EL (cell line): ENCODE measurements around the gene CABP7.
"Not testable (repeated sequence)": the region's sequence is repeated elsewhere in the genome, so short reads cannot be mapped to it uniquely, and the experiment has no call there.

Experiments used
- DNase-seq: peaks from one replicate; pipeline ENCODE4 v3.0.0-alpha.2; 2016

CABP7 gene

DNA sequence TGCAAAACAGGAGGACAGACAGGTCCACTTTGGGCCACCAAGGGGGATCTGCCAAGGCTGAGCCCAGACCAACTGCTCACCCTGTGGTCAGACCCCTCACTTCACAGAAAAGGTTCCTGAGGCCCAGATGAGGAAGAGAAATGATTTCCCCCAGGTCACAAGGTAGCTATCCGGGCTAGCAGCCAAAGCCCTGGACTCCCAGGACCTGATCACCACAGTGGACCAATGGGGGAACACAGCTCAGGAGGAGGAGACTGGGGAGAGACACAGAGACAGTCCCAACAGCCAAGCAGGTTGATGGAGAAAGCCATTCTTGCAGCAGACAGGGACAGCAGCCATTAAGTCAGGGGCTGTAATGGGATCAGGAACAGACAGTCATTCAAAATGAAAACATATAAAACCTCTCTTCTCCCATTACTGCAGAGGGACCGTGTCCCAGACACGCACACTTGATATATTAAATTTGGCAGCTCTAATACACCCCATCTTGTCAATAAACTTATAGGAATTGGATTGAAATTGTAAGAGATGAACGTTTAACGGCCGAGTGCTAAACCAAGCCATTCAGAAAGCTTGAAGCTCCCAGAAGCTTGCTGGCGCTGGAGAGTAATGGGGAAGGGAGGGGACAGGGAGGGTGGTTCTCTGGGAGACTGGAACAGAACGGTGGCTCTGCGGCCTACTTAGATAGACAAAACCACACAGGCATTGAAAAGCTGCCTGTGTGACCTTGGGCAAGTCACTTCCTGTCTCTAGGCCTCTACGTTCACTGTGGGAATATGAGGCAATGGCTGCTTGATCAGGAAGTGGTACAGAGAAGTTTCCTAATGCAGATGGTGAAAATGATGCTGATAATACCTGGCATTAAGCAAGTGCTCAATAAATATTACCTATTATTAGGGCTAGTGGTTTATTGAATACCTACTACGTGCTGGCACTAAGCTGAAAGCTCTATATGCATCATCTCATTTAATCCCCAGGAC, 31.0 kb downstream of the CABP7 start:
- no peak for DNase-seq

DNA sequence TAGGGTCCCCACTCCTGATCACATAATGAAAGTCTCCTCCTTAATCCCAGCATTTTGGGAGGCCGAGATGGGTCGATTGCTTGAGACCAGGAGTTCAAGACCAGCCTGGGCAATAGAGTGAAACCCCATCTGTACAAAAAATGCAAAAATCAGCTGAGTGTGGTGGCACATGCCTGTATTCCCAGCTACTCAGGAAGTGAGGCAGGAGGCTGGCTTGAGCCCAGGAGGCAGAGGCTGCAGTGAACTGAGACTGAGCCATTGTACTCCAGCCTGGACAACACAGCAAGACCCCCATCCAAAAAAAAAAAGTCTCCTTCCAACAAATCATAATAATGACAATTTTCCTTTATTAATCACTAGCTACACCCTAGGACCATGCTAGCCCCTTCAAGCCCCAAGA, 31.9 kb downstream of the CABP7 start:
- no peak for DNase-seq

DNA sequence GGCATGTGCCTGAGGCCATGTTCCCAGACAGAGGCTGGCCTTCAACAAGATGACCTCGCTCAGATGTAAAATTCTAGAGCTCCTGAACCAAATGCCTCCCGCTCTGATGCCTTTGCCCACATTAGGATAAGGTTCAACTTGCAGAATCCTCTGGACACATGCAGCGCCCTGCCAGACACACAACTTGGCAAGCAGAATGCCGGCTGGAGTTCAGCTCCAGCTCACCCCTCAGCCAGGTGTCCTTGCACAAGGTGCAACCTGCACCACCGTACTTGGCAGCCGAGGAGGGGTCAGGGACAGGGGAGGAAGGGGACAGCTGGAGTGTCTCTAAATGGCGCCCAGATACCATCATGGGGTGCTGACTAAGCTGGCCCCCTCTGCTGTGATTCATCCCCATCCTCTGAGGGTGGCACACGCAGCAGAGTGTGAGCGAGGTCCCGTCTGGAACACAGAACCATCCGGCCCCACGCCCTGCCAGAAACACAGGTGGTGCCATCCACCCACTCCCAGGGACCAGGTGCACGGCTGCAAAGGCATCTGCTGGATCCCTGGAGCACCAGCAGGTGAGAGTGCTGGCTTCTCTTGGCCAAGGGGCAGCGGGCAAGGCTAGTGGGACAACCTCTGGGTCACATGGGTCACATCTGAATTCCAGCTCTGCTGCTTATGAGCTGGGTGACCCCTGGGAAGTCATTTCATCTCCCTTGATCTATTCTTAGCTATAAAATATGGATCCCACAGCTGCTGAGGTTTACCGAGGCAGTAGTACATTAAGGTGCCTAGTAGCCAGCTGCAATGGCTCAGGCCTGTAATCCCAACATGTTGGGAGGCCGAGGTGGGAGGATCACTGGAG, 34.2 kb downstream of the CABP7 start:
- DNase-seq, result no peak

DNA sequence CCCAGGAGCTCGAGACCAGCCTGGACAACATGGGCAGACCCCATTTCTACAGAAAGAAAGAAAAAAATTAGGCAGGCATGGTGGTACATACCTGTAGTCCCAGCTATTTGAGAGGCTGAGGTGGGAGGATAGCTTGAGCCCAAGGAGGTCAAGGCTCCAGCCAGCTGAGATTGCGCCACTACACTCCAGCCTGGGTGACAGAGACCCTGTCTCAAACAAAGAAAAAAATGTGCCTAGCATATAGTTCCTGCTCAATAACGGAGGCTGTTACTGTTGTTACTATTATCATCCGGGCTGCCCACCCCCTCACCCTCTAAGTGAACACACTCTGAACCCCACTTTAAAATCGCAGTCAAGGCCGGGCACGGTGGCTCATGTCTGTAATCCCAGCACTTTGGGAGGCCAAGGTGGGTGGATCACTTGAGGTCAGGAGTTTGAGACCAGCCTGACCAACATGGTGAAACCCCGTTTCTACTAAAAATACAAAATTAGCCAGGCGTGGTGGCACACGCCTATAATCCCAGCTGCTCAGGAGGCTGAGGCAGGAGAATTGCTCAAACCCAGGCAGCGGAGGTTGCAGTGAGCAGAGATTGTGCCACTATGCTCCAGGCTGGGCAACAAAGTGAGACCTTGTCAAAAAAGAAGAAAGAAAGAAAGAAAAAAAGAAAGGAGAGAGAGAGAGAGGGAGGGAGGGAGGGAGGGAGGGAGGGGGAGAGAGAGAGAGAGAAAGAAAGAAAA, 35.0 kb downstream of the CABP7 start:
- not testable (repeated sequence) for DNase-seq

DNA sequence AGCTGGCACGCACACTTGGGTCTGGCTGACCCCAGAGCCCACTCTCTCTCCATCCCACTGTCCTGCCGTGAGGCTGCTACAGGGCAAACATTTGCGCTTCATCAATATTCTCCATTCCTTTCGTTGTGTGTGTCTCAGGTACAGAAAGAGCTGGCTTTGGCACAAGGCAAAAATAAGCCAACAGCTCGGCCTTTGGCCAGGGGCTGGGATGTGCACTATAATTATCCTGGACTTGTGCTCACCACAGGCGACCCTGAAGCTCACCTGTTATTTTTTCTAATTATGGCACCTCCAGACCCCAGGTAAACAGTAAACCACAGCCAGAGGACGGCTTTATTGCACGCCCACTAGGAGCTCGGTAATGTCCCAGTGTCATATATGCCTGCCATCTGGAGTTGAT, 36.1 kb downstream of the CABP7 start:
- no peak for DNase-seq

DNA sequence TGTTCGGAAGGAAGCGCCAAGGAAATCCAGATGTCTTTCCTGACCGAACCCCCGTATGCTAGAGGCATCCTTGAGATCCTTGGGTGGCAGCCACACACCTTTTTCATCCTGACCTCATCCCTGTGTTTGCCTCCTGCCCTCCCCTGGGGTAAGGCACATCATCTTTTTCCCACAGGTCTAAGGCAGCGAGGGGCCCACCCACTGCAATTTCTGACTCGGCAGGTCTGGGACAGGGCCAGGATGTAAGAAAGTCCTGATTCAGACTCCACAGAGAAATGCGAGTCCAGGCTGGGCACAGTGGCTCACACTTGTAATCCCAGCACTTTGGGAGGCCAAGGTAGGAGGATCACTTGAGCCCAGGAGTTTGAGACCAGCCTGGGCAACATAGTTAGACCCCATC, 36.5 kb downstream of the CABP7 start:
- DNase-seq, result no peak

DNA sequence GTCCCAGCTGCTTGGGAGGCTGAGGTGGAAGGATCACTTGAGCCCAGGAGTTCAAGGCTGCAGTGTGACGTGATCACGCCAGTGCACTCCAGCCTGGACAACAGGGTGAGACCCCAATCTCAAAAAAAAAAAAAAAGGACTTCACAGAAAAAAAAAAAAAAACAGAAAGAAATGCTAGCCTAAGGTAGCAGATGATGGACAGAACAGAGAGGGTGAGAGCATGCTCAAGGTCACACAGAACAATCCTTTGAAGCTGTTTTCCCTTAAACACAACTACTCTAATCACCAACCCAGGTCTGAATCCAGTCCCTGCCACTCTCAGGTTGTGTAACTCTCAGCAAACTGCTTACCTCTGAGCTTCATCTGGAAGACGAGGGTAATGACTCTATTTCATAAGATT, 37.3 kb downstream of the CABP7 start:
- no peak for DNase-seq

DNA sequence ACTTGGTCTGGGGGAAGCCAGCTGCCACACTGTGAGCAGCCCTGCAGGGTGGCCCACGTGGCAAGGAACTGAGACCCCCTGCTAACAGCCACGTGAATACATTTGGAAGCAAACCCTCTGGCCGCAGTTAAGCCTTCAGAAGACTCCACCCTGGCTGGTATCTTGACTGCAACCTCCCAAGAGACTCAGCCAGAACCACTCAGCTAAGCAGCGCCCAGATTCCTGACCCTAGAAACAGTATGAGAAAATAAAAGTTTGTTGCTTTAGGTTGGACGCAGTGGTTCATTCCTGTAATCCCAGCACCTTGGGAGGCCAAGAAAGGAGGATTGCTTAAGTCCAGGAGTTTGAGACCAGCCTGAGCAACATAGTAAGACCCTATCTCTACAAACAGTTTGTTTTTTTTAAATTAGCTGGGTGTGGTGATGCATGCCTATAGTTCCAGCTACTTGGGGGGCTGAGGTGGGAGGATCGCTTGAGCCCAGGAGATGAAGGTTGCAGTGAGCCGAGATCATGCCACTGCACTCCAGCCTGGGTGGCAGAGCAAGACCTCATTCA, 38.3 kb downstream of the CABP7 start:
- no peak for DNase-seq

DNA sequence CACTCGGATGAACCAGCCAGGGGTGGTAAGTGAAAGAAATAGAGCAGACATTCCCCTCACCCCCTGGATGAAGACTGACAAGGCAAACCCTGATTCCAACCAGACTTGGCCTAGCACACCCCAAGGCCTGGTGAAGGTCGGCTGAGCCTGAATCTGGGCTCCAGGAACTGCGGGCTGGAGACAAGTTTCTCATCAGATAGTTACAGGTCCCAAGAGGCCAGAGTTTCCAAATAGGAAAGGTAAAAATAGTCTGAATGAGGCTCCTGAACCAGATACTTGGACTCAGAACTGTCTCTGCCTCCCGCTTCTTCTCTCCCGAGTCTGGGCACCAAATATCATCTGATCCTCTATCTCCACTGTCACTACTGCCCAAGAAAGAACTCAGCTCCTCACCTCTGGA, 39.2 kb downstream of the CABP7 start:
- DNase-seq, result no peak

DNA sequence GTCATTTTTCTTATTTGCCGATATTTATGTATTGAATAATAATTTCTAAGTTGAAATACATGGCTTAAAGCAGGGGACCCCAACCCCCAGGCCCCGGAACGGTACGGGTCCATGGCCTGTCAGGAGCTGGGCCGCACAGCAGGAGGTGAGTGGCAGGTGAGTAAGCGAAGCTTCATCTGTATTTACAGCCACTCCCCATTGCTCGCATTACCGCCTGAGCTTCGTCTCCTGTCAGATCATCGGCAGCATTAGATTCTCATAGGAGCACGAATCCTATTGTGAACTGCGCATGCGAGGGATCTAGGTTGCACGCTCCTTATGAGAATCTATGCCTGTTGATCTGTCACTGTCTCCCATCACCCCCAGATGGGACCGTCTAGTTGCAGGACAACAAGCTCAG, 42.5 kb downstream of the CABP7 start:
- no peak for DNase-seq

DNA sequence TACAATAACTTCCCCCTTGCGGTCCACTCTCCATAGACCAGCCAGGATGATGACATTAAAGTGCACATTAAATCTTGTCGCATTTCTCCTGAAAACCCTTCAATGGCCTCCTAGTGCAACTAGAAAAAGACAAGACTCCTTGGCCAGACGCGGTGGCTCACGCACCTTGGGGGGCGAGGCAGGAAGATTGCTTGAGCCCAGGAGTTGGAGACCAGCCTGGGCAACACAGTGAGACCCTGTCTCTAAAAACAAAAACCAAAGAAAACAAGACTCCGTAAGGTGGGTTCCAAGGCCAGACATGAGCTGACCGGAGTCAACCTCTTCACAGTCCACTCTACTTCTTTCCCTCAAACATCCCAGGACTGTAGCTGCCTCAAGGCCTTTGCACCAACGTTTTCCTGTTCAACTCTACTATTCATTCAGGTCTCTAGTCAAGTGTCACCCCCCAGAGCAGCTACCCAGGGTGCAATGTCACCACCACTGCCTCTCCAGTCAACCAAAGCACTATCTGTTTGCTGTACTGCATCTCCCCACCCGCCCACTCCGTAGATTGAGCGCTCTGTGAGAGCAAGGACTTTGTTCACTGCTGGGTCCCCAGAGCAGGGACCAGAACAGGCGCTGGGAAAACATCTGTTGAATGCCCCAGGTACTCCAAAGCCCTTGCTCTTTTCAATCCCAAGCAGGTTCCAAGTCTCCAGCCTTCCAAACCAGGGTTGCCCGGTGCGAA, 46.3 kb downstream of the CABP7 start:
- DNase-seq, result peak; percentile 15

DNA sequence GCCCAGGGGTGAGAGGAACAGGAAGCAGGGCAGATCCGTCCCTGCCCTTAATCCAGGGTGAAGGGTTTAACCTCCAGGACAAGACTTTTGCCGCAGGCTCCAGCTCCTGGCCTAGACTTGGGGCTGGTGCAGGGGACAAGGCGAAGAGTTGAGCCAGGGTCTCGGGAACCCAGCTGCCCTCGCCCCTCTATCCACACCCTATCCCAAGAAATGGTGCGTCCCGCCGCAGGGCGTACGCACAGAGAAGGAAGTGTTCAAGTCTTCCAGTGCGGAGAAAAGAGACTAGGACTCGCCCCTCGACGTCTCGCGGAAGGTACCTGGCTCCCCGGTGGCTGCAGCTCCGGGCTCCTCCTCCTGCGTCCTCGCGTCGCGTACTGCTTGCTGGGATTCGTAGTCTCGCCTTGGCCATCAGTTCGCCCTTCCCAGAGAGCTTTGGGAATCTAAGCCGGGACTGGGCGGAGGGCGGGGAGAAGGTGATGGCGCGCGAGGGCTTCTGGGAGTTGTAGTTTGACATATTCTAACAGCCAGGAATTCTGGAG, 46.9 kb downstream of the CABP7 start, which contains the start of gene ZMAT5:
Gene ZMAT5, minus strand, starts transcription at position 376 of the 539 bp plus-strand sequence. CDS start 18,463 bp downstream, outside the sequence.
- peak; percentile 98 for DNase-seq

DNA sequence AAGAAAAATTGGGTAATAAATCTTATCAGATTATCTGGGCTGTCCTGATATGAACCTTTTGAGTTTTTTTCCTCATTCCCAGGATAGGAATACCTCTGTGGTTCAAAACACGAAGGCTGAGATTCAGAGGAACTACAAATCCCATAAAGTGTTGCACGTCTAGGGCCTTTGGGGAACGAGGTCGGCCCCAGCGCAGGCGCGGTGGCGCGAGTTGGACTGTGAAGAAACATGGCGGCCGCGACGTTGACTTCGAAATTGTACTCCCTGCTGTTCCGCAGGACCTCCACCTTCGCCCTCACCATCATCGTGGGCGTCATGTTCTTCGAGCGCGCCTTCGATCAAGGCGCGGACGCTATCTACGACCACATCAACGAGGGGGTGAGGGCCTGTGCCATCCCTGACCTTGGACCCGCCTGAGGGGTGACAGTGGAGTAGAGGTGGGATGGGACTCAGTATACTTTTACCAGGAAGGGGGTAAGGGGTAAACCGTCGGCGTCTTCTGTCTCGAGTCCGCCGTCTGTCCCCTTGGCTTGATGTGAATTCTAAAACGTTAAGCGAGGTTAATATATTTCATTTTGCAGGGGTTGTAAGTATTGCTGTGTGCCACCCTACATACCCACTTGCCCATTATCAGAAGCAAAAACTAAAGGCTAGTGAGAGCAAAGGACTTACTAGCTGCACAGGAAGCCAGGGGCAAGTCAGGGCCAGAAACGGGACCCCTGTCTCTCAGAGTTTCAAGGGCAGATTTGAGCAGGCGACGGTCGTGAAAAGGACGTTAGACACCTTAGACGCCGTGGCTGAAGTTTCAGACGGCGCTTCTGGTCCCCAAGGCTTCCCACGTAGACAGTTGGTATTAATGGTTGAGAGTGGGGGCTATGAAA, 47.6 kb downstream of the CABP7 start, which contains the start of gene UQCR10:
Gene UQCR10, plus strand, starts transcription at position 199 of the 881 bp plus-strand sequence. Its CDS starts 30 bp downstream, at position 229.
- DNase-seq, result peak; percentile 88

DNA sequence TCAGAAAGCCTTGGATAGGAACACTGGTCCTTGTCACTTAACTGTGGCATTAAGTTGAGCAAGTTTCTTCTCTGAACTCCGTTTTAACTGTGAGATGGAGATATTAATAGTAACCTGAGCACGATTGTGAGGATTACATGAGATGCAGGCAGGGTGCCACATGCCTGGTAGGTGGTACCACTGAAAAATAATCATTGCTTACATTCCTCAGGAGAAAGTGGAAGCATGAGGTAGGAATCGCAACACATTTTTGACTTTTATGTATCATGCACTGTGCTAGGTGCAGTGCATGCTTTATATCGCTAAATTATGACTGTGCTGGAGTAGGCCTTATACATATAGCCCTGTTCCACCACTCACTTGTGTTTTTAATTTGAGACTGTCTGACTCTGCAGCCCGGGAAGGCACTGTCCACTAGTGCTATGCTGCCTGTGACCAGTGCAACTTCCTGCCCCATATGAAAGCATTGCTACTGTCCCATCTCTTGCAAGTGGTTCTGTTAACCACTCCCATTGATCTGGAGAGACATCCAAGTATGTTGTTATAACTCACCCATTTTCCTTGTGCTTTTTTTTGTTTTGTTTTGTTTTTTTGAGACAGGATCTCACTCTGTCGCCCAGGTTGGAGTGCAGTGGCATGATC, 48.4 kb downstream of the CABP7 start:
- DNase-seq, result peak; percentile 27

DNA sequence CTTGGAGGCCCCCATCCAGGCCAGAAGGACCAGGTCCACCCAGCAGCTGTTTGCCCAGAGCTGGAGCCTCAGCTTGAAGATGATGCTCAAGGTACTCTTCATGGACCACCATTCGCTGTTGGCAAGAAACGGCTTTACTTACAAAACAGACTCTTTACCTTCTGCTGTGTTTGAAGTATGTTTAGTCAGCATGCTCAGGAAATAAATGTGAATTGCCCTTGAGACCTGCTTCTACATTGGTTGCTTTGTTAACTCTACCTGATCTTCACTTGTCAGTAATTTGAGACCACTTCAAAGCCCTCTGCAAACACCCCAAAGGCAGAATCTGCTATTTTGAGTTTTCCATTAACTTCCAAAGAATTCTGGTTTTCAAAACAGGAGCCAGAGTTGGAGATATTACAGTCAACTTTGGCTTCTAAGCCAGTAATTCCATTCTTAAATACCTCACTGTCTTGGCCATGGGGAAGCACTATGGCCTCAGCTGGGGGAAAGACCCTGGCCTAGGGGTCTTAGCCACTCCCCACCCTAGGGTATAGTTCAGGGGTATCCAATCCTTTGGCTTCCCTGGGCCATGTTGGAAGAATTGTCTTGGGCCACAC, 50.0 kb downstream of the CABP7 start:
- no peak for DNase-seq

DNA sequence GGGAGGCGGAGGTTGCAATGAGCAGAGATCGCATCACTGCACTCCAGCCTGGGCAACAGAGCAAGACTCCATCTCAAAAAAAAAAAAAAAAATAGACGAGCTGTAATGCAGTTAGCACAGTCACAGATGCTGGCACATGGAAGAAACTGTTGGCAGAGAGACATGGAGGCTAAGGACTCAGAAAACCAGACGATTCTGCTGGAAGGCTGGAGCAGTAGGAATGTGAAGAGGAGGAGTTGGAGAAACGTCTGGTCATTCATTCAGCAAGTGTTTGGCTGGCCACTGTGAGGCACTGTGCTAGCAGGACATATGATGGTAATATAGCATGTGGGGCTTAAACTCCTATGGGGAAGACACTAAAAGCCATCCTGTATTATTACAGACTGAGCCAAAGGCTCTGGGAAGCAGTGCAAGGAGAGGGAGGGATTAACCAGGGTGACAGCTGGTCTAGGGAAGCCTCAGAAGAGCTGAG, 52.4 kb downstream of the CABP7 start:
- DNase-seq, result peak; percentile 61

DNA sequence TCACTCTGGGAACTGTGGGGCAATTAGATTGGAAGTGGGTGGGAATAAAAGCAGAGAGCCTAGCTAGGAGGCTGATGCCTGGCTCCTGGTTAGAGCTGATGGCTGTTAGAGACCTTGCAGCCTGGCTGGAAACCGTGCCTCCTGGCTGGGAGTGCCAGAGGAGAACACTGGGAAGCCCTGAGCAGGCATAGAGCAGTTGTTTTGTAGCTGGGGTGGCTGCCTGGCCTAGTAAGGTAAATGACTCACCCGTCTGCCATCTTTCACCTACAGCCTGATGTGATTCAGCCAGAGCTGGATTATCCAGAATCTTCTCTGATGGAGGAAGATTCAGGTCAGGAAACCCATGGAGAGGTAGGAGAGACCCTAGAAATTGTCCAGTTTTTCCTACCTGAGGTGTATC, 53.4 kb downstream of the CABP7 start:
- peak; percentile 62 for DNase-seq

DNA sequence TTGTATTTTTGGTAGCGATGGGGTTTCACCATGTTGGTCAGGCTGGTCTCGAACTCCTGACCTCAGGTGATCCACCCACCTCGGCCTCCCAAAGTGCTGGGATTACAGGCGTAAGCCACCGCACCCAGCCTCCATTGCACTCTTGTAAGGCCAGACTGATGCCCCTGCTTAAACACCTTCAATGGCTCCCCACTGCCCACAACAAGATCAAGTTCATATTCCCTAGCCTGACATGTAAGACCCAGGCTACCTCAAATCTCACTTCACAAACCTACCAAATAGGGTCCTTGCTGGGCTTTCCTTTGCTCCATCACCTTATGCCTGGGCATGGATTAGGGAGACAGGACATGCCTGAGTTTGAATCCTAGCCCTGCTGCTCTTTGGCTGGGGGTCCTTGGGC, 60.4 kb downstream of the CABP7 start:
- DNase-seq, result no peak
